HepG2 (cell line): ENCODE measurements around the gene DRC7. TPM values are rescaled to one million over a fixed set of nuclear protein-coding genes. Genes with fewer than 3 reads are reported as not detected.

ENCODE experiments used
- BCL6 ChIP-seq: IDR thresholded peaks from 2 replicates; pipeline ENCODE4 v1.6.1; 2016; ENCODE audit warnings: missing genetic modification reagents, missing compliant biosample characterization
- BHLHE40 ChIP-seq: IDR thresholded peaks from 2 replicates; pipeline ENCODE4 v1.6.1; 2011; ENCODE audit warnings: low read length, improper control_type of control experiment
- ELF4 ChIP-seq: sonication (generic); formaldehyde crosslinking; IDR thresholded peaks from 2 replicates; pipeline ENCODE4 v1.5.0; 2020; ENCODE audit warnings: missing genetic modification reagents, mild to moderate bottlenecking, moderate library complexity, borderline replicate concordance
- MAFF ChIP-seq: IDR thresholded peaks from 2 replicates; pipeline ENCODE4 v1.6.1; 2011; ENCODE audit warnings: low read depth, low read length, improper control_type of control experiment
- MLXIP ChIP-seq: sonication (generic); formaldehyde crosslinking; IDR thresholded peaks from 2 replicates; pipeline ENCODE4 v1.9.0; 2021; ENCODE audit warnings: missing genetic modification reagents, borderline replicate concordance
- NAIF1 ChIP-seq: sonication (generic); formaldehyde crosslinking; IDR thresholded peaks from 2 replicates; pipeline ENCODE4 v1.5.0; 2020; ENCODE audit warnings: mild to moderate bottlenecking, missing genetic modification reagents, borderline replicate concordance
- NCOA1 ChIP-seq: sonication (generic); formaldehyde crosslinking; IDR thresholded peaks from 2 replicates; pipeline ENCODE4 v1.9.0; 2021; ENCODE audit warnings: missing genetic modification reagents
- PBX3 ChIP-seq: sonication (generic); formaldehyde crosslinking; IDR thresholded peaks from 2 replicates; pipeline ENCODE4 v1.8.1; 2023; ENCODE audit warnings: missing genetic modification reagents, inconsistent platforms, borderline replicate concordance
- PHF20 ChIP-seq: sonication (generic); formaldehyde crosslinking; IDR thresholded peaks from 2 replicates; pipeline ENCODE4 v1.5.0; 2020; ENCODE audit warnings: mild to moderate bottlenecking, missing genetic modification reagents
- POLR2G ChIP-seq: fragments of 200-400 bp; formaldehyde crosslinking; IDR thresholded peaks from 2 replicates; pipeline ENCODE4 v1.6.1; 2018; ENCODE audit warnings: mild to moderate bottlenecking, low read depth, low read length, moderate library complexity
- RBM22 ChIP-seq: fragments of 200-400 bp; formaldehyde crosslinking; optimal IDR thresholded peaks from 2 replicates; pipeline ENCODE3; 2017; ENCODE audit warnings: mild to moderate bottlenecking, low read length, moderate library complexity
- TFDP2 ChIP-seq: sonication (generic); formaldehyde crosslinking; IDR thresholded peaks from 2 replicates; pipeline ENCODE4 v1.4.0; 2020; ENCODE audit warnings: missing genetic modification reagents
- ZBTB43 ChIP-seq: sonication (generic); formaldehyde crosslinking; conservative IDR thresholded peaks from 2 replicates; pipeline ENCODE4 v1.4.0; 2020; ENCODE audit warnings: missing genetic modification reagents
- ZIK1 ChIP-seq: sonication (generic); formaldehyde crosslinking; IDR thresholded peaks from 2 replicates; pipeline ENCODE4 v1.5.0; 2020; ENCODE audit warnings: mild to moderate bottlenecking, low read depth, missing genetic modification reagents, borderline replicate concordance
- ZNF101 ChIP-seq: sonication (generic); formaldehyde crosslinking; IDR thresholded peaks from 2 replicates; pipeline ENCODE4 v1.4.0; 2020; ENCODE audit warnings: mild to moderate bottlenecking, low read depth, missing genetic modification reagents, borderline replicate concordance
- ZNF20 ChIP-seq: sonication (generic); formaldehyde crosslinking; IDR thresholded peaks from 2 replicates; pipeline ENCODE4 v1.4.0; 2020; ENCODE audit warnings: mild to moderate bottlenecking, moderate library complexity, missing genetic modification reagents
- ZNF446 ChIP-seq: sonication (generic); formaldehyde crosslinking; IDR thresholded peaks from 2 replicates; pipeline ENCODE4 v1.5.0; 2020; ENCODE audit warnings: mild to moderate bottlenecking, missing genetic modification reagents
- ZNF564 ChIP-seq: sonication (generic); formaldehyde crosslinking; IDR thresholded peaks from 2 replicates; pipeline ENCODE4 v1.8.1; 2023; ENCODE audit warnings: mild to moderate bottlenecking, missing genetic modification reagents
- ZNF572 ChIP-seq: sonication (generic); formaldehyde crosslinking; IDR thresholded peaks from 2 replicates; pipeline ENCODE4 v1.5.1; 2020; ENCODE audit warnings: mild to moderate bottlenecking, missing genetic modification reagents
- ZNF580 ChIP-seq: IDR thresholded peaks from 2 replicates; pipeline ENCODE4 v1.6.1; 2016; ENCODE audit warnings: low read depth, borderline replicate concordance
- ZNF737 ChIP-seq: sonication (generic); formaldehyde crosslinking; IDR thresholded peaks from 2 replicates; pipeline ENCODE4 v1.5.0; 2020; ENCODE audit warnings: missing genetic modification reagents, mild to moderate bottlenecking, borderline replicate concordance
- ZNF766 ChIP-seq: sonication (generic); formaldehyde crosslinking; IDR thresholded peaks from 2 replicates; pipeline ENCODE4 v1.5.0; 2020; ENCODE audit warnings: missing genetic modification reagents, borderline replicate concordance
- polyA plus RNA-seq, 8 experiments: library from polyadenylated mRNA; depleted of rRNA in 3 of 8; stranded (reverse) in 7 of 8; unstranded in 1 of 8; fragments of >200 nt; fragmentation: Illumina TruSeq in 4 of 8; extraction: Trizol in 4 of 8; gene quantifications; 2 replicates each; pipeline versions ENCODE4 v1.2.1 to v1.2.3, GENCODE V29; 2011 to 2016; ENCODE audit warnings: low read depth in 4 of 8, missing spikeins in 1 of 8, mixed read lengths in 1 of 8; ENCODE audit not compliant: insufficient read depth in 1 of 8
- total RNA-seq, 5 experiments: library from RNA; depleted of rRNA; stranded (reverse); fragments of >200 nt; fragmentation: Illumina TruSeq; extraction: Trizol; gene quantifications; 2 replicates each; pipeline ENCODE4 v1.2.3, GENCODE V29; 2016; ENCODE audit warnings: low read depth in 1 of 5

The DRC7 gene
- total and polyA plus RNA-seq, 2 of the 13 experiments (the other 11 are each of a cell fraction or from before 2014, with no cell fraction given): 2.7 to 3.4 TPM

GRCh38 chr16:57759541-57760356 is 65.1 kb downstream of the DRC7 start (continued):
- TF ChIP-seq TFDP2 (no peak), ZNF572 (CRISPR knock-in tag) (no peak), MLXIP (no peak), NAIF1 (CRISPR knock-in tag) (no peak), ZNF580 (CRISPR knock-in tag) (no peak), PBX3 (no peak), BHLHE40 (no peak), ZNF101 (CRISPR knock-in tag) (no peak), ZIK1 (CRISPR knock-in tag) (no peak), NCOA1 (CRISPR knock-in tag) (no peak), ZNF737 (CRISPR knock-in tag) (no peak), ELF4 (no peak), PHF20 (CRISPR knock-in tag) (no peak), RBM22 (peak; percentile 63), POLR2G (0 out of 2 replicates have a peak, but pooled peaks have one; percentile 5), ZNF766 (CRISPR knock-in tag) (no peak), BCL6 (no peak), ZBTB43 (CRISPR knock-in tag) (no peak), MAFF (no peak), ZNF564 (no peak), ZNF20 (CRISPR knock-in tag) (no peak), ZNF446 (no peak)
- TF ChIP-seq, all 625 proteins: peak for 5
